Neural crest cell (in vitro differentiated cells): Measurements from ENCODE around the gene FKRP. TPM values are rescaled to one million over a fixed set of nuclear protein-coding genes. Genes with fewer than 3 reads are reported as not detected.
A peak's percentile ranks its signal among the peaks of the same experiment; 100 is the strongest.
"Not testable (repeated sequence)": the region's sequence is repeated elsewhere in the genome, so short reads cannot be mapped to it uniquely, and the experiment has no call there.

Experiments used
- DNase-seq: peaks from one replicate; pipeline ENCODE4 v3.0.0; 2021; ENCODE audit warnings: low read depth, mixed read lengths, low spot score
- H3K27ac Mint-ChIP-seq: one replicate; pipeline ENCODE4 v1.8.0; 2021; ENCODE audit warnings: mild to moderate bottlenecking, mixed read lengths; ENCODE audit not compliant: unreplicated experiment
- H3K27me3 Mint-ChIP-seq: 2 replicates; pipeline ENCODE4 v1.8.0; 2021; ENCODE audit warnings: low read depth, mild to moderate bottlenecking, mixed read lengths
- H3K36me3 Mint-ChIP-seq: 2 replicates; pipeline ENCODE4 v1.8.0; 2021; ENCODE audit warnings: low read depth, mild to moderate bottlenecking, mixed read lengths
- H3K4me1 Mint-ChIP-seq: 2 replicates; pipeline ENCODE4 v1.8.0; 2021; ENCODE audit warnings: mixed read lengths
- H3K4me3 Mint-ChIP-seq: one replicate; pipeline ENCODE4 v1.8.0; 2021; ENCODE audit warnings: mild to moderate bottlenecking, mixed read lengths
- H3K9me3 Mint-ChIP-seq: 2 replicates; pipeline ENCODE4 v1.8.0; 2021; ENCODE audit warnings: mixed read lengths
- CTCF ChIP-seq: fragments of 200-600 bp; sonication (generic); conservative IDR thresholded peaks from 2 replicates; pipeline ENCODE4 v1.5.0; 2021; ENCODE audit warnings: antibody characterized with exemption, mild to moderate bottlenecking
- total RNA-seq: library from RNA; stranded (reverse); gene quantifications from 2 replicates; pipeline ENCODE4 v1.2.1, GENCODE V29; 2021

FKRP gene
- total RNA-seq, 1 donor from 2014 or later: 38.6 TPM

- Mint-ChIP-seq H3K36me3 (peaks cover 14% of the 10 kb centered on the region), H3K27ac (no peak overlapping the region), H3K4me3 (no peak overlapping the region), H3K27me3 (no peaks in the 10 kb centered on the region), H3K9me3 (no peaks in the 10 kb centered on the region), H3K4me1 (peaks cover 6% of the 10 kb centered on the region)
- no peak for TF ChIP-seq CTCF
- DNase-seq: no peak
Measured at GRCh38 chr19:46772170-46773017, 26.5 kb downstream of the FKRP start.

- H3K27ac Mint-ChIP-seq: no peak overlapping the region
- H3K4me3 Mint-ChIP-seq: no peak overlapping the region
- H3K36me3 Mint-ChIP-seq: peaks cover 18% of the 10 kb centered on the region
- peaks cover 6% of the 10 kb centered on the region for H3K4me1 Mint-ChIP-seq
- H3K9me3 Mint-ChIP-seq: no peaks in the 10 kb centered on the region
- TF ChIP-seq CTCF: no peak
- DNase-seq: no peak
- no peaks in the 10 kb centered on the region for H3K27me3 Mint-ChIP-seq
Measured at GRCh38 chr19:46773018-46773399, 27.2 kb downstream of the FKRP start.

- DNase-seq: no peak
- no peaks in the 10 kb centered on the region for H3K27me3 Mint-ChIP-seq
- H3K4me3 Mint-ChIP-seq: no peak overlapping the region
- no peaks in the 10 kb centered on the region for H3K9me3 Mint-ChIP-seq
- H3K4me1 Mint-ChIP-seq: no peaks in the 10 kb centered on the region
- no peak overlapping the region for H3K27ac Mint-ChIP-seq
- peaks cover 19% of the 10 kb centered on the region for H3K36me3 Mint-ChIP-seq
- no peak for TF ChIP-seq CTCF
Measured at GRCh38 chr19:46775642-46776258, 29.9 kb downstream of the FKRP start.

GRCh38 chr19:46776927-46777911 is 31.4 kb downstream of the FKRP start:
- peaks cover 22% of the 10 kb centered on the region for H3K36me3 Mint-ChIP-seq

GRCh38 chr19:46777956-46778645 is 32.2 kb downstream of the FKRP start:
- not testable (repeated sequence) for H3K9me3 Mint-ChIP-seq, H3K4me1 Mint-ChIP-seq, H3K27me3 Mint-ChIP-seq, H3K27ac Mint-ChIP-seq, DNase-seq
- H3K4me3 Mint-ChIP-seq: peak overlapping the region; percentile 19
- H3K36me3 Mint-ChIP-seq: peaks cover 27% of the 10 kb centered on the region

More at GRCh38 chr19:46776927-46777911, 31.4 kb downstream of the FKRP start:
- DNase-seq: no peak
- Mint-ChIP-seq H3K4me3 (no peak overlapping the region), H3K4me1 (no peaks in the 10 kb centered on the region), H3K27ac (no peak overlapping the region), H3K9me3 (no peaks in the 10 kb centered on the region), H3K27me3 (no peaks in the 10 kb centered on the region)
- TF ChIP-seq CTCF: no peak
